Left kidney (tissue), 2 donors: ENCODE measurements around the gene SLC22A1. TPM values are rescaled to one million over a fixed set of nuclear protein-coding genes. Genes with fewer than 3 reads are reported as not detected.
"Not testable (repeated sequence)": the region's sequence is repeated elsewhere in the genome, so short reads cannot be mapped to it uniquely, and the experiment has no call there.

Experiments
- DNase-seq: peaks from one replicate; pipeline ENCODE4 v3.0.0-alpha.2; 2013
- polyA plus RNA-seq: library from polyadenylated mRNA; unstranded; fragments of 120-200 nt; gene quantifications from one replicate; pipeline ENCODE4 v1.2.1, GENCODE V29; 2013; ENCODE audit not compliant: insufficient read length

The SLC22A1 gene
- polyA plus RNA-seq, 1 donor, result 1.5 TPM

- peak; percentile 41 for DNase-seq
These were observed 16.6 kb downstream of the SLC22A1 start for GRCh38 chr6:160137989-160138835.

- no peak for DNase-seq
These were observed 17.3 kb downstream of the SLC22A1 start for GRCh38 chr6:160138839-160139419.

- no peak for DNase-seq
These were observed 17.8 kb downstream of the SLC22A1 start for GRCh38 chr6:160139420-160139851.

- DNase-seq, result not testable (repeated sequence)
These were observed 18.9 kb downstream of the SLC22A1 start for GRCh38 chr6:160140493-160140892.

- DNase-seq, result no peak
These were observed 19.5 kb downstream of the SLC22A1 start for GRCh38 chr6:160141001-160141726.

- DNase-seq, result no peak
These were observed 20.6 kb downstream of the SLC22A1 start for GRCh38 chr6:160142115-160142715.

- no peak for DNase-seq
These were observed 25.0 kb downstream of the SLC22A1 start for GRCh38 chr6:160146454-160147145.

- no peak for DNase-seq
These were observed 25.5 kb downstream of the SLC22A1 start for GRCh38 chr6:160147146-160147536.

GRCh38 chr6:160154471-160154870, 32.9 kb downstream of the SLC22A1 start:
- no peak for DNase-seq

GRCh38 chr6:160156842-160157241, 35.2 kb downstream of the SLC22A1 start:
- DNase-seq, result no peak

GRCh38 chr6:160160450-160160849, 38.8 kb downstream of the SLC22A1 start:
- DNase-seq, result peak; percentile 25

- DNase-seq, result no peak
These were observed 39.5 kb downstream of the SLC22A1 start for GRCh38 chr6:160160929-160161646.

- no peak for DNase-seq
These were observed 40.0 kb downstream of the SLC22A1 start for GRCh38 chr6:160161647-160161986.

- DNase-seq, result no peak
These were observed 40.5 kb downstream of the SLC22A1 start for GRCh38 chr6:160162030-160162566.

GRCh38 chr6:160163425-160163824, 41.8 kb downstream of the SLC22A1 start:
- no peak for DNase-seq

GRCh38 chr6:160163912-160164311, 42.3 kb downstream of the SLC22A1 start:
- no peak for DNase-seq

- DNase-seq, result not testable (repeated sequence)
These were observed 44.3 kb downstream of the SLC22A1 start for GRCh38 chr6:160165928-160166327.

- peak; percentile 66 for DNase-seq
These were observed 46.2 kb downstream of the SLC22A1 start for GRCh38 chr6:160167604-160168399.

GRCh38 chr6:160170018-160170680, 48.5 kb downstream of the SLC22A1 start:
- no peak for DNase-seq

- DNase-seq, result no peak
These were observed 51.1 kb downstream of the SLC22A1 start for GRCh38 chr6:160172704-160173103.
